UCSD-AML1 (cell line): Measurements from ENCODE around the gene MR1.

ENCODE experiments used
- DNase-seq: peaks from one replicate; lab custom pipeline; 2025; ENCODE audit not compliant: unreplicated experiment; lab: John Stamatoyannopoulos, UW

The MR1 gene

GRCh38 chr1:181033799-181034451, at the start of gene MR1:
MR1 (plus strand) TSS chr1:181033983; CDS start chr1:181034008, 25 bp downstream.
- DNase-seq, result peak; percentile 28

GRCh38 chr1:180988253-180988752, 45.5 kb upstream of the MR1 start:
- DNase-seq, result no peak

GRCh38 chr1:180994262-180994661, 39.5 kb upstream of the MR1 start:
- no peak for DNase-seq

DNA sequence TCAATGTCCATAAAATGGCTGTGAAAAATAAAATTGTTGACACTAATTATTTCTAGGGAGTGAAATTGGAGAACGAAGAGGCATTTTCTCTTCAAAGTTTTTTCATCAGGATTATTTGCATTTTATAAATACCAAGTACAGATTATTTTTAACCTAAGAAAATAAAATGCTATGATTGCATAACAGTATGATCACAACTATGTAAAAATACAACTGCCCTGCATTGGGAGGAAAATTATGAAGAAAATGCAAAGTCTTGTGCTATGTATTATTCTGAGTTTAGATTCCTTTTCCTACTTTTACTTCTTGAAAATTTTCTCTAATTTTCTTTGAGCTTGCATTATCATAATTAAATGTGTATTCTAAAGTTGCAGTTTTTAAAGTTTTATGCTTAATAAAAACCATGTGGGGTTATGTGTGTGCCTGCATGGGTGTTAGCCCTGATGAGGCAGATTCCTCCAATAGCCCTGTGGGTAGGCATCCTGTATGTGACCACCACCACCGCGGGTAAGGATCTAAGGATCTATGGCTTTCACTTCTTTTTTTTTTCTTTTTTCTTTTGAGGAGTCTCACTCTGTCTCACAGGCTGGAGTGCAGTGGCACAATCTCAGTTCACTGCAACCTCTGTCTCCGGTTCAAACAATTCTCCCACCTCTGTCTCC, 35.8 kb upstream of the MR1 start:
- DNase-seq, result no peak

GRCh38 chr1:181001091-181001780, 32.5 kb upstream of the MR1 start:
- no peak for DNase-seq

DNA sequence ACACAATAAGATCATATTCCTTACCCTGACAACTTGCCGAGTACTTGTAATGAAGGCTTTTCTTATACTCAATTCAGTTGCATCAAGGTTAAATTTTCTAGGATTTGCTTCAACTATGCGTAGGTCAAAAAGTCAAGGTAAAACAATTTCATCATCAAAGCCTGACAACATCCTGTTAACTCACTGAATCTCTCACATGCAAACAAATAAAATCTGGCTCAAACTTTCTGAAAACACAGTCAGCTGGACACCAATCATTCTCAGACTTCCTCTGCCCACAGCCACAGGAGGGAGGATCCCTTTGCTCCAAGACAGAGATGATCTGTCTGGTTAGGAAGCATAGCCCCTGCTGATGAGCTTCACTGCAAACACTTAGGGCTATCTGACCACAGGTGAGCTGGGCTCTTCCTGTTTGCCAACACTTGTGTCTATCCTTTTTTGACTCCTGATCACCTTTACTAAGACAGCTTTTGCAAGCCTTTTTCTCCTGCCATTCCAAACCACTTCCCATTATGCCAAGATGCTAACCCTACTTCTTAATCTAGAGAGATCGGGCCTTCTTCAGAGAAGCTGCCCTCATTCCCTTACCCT, 31.1 kb upstream of the MR1 start:
- no peak for DNase-seq

DNA sequence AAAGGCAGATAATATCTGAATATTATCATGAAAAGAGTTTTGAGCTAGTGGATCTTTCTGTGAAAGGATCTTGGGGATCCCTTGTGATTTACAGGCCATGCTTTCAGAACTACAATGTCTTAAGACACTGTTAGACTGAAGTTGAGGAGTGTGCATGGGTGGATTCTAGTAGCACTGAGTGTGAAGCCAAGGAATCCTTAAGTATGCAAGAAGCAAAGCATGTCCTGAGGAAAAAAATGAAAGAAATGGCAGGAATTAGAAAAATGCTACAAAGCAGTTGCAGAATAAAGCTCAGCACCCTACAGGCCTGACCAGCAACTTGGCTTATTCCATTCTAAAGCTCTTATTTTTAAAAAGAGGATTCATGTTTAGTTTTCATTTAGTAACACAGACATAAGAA, 23.0 kb upstream of the MR1 start:
- DNase-seq, result no peak

DNA sequence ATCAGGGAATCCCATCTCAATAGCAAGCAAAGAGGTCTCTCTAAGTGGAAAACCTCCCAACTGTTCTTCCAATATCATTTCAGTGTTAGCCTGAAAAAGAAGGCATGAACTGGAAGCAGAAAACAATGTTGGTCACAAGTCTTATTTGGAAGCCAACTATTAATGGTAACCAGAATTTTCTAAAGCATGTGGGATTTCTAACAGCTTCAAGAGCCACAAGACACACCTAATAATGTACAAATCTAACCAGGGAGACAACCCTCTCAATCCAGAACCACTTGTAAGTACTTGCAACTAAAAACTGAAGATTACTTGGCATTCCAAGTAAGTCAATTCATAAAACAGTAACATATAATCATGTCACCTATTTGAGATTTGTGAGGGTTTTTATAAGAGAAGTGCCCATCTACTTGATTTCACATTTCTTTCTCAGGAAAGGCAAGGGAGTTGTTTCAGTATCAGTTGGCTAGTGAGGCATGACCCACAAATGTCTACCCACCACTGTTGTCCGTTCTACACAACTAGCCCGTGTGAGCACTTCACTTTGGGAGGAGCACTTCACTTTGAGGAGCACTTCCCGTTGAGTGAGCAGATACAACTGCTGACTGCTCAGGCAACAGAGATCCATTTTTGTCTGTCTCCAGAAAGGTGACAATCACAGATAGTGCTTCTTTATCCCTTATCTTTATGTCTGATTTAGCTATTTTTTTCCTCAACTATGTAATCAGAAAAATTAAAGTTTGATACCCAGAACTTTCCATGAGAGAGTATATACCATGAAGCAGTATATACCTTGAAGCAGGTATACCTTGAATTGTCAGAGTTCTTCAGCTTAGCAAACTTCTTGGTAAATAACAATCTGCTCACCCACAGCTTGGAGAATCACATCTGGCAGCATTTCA, 22.2 kb upstream of the MR1 start:
- DNase-seq, result no peak

- no peak for DNase-seq
Measured at GRCh38 chr1:181012203-181012745, 21.5 kb upstream of the MR1 start.

GRCh38 chr1:181013144-181013543, 20.6 kb upstream of the MR1 start:
- DNase-seq, result no peak

DNA sequence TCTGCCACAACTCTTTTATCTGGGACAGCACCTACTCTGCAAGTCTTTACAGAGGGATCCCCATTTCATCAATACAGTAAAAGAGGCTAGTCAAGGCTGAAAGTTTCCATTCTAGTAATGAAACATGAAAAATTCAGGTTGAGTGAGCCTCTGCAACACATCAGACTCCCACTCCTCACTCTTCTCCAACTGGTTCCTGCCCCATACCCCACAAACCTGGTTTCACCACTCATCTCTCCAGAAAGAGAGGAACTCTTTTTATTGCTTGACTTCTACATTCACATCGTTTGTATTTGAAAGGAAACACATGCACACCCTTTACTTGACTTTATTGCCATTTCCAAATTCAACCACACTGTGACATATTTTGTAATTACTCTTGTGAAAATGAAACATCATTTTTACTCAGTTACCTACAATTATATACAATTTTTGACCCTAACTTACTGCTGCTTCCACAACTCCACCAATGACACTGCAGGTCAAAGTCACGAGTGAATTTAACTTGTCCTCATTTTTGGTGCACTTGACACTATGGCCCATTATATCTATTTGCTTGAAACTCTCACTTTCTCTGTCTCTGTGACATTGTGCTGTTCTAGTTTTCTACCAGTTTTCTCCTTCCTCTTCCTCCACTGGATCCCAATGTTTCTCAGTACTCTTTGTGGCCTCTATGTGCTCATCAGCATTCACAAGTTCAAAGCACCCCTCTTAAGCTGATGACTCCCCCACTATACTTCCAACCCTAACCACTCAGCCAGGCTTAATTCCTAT, 19.1 kb upstream of the MR1 start:
- no peak for DNase-seq

DNA sequence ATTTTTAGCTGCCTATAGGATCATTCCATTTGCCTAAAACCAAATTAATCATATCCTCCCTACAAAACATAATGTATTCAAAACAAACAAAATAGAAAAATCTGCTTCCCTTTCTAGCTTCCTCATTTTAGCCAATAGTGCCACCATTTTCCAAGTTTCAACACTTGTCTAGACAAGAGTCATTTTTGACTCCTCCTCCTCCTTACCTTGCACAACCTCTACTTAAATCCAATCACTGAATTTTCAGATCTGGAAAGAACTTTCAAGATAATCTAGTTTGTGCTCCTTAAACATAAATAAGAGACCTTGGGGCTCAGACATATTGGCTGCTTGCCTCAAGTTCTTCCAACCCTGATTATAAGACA, 18.6 kb upstream of the MR1 start:
- no peak for DNase-seq

- no peak for DNase-seq
Measured at GRCh38 chr1:181016563-181016962, 17.2 kb upstream of the MR1 start.

DNA sequence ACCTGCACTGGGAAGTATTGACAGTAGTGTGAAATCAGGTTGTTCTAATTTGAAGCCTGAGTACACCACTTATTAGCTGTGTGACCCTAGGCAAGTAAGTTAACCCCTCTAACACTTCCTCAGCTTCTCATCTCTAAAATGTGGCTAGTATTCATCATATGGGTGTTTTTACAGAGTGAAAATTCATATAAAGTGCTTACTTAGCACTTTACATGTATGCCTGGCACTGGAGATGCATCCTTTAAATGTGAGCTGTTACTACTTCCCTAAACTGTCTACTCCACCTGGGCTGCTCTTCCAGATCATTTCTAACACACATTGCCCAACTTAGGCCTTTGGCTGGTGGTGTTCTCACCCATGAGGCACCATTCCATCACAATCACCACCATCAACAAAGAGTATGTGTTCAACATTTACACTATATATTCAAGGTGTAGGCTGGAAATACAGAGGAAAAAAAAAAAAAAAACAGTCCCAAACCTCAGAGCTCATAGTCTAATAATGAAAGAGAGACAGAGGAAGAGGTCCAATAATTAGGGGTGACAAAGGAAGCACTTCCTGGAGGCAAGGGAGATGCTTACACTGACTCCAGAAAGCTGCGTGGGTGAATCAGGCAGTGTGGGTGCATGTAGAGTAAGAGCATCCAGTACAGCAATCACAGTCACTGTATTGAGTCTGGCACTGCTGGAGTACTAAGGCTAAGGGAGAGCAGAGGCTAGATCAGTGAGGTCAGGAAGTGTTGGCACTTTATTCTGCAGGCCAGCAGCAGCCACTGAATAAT, 14.7 kb upstream of the MR1 start:
- no peak for DNase-seq

DNA sequence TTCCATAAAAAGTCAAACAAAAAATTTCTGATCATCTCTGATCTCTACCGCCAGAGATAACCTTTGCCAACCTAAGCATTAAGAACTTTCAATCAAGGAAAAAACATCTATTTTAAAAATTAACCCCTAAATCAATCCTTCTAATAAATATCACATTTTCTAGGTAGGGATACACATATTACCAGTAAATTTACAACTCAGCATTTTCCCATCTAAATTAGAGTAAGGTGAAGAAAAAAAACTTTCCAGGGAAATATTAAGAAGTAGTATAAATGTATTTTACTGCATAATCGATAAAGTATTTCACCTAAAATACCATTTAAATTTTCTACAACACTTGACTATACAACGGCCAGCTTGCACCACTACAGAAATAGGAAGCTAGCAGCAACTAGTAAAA, 12.6 kb upstream of the MR1 start:
- DNase-seq, result no peak

GRCh38 chr1:181021811-181022434, 11.9 kb upstream of the MR1 start:
- peak; percentile 66 for DNase-seq

DNA sequence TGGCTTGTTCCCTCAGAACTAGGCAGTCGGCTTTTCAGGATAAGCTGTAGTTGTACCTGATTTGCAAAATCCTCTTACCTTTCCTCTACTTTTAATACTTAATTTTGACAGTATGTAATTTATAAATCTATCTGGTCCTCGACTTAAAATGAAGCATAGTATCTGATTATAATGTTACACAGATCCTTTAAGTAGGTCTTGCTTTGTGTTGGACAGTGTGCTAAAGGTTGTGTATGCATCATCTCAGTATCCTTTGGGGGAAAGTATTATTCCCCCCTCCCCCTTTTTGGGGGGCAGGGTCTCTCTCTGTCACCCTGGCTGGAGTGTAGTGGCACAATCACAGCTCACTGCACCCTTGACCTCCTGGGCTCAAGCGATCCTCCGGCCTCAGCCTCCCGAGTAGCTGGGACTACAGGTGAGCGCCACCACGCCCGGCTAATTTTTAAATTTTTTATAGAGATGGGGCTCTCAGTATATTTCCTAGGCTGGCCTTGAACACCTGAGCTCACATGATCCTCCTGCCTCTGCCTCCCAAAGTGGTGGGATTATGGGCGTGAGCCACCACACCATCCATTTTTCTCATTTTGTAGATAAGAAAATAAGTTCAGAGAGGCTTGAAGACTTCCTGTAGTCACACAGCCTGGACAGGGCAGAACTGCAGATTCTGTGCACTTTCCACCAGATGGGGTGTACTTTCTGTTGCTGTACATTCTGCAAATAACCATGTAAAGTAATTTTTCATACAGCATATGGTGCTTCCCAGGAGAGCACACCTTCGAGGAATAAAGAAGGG, 10.3 kb upstream of the MR1 start:
- DNase-seq, result no peak

DNA sequence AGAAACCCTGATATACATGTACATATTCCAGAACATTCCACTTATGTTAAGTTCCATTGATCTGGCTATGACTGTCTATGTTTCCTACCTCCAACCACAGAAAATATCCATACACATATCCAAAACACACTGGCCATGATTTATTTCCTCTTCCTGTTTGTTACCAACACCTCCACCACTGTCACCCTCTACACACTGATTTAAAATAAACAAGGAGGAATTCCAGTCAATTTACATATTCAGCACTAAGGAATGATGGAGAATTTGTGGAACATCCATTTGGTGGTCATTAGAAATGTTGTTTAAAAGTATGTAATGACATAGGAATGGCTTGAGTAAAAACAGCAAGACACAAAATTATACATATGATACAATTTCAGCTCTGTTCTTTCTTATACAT, 5.6 kb upstream of the MR1 start:
- no peak for DNase-seq
